NT2/D1 (cell line): ENCODE measurements around the gene GIT1.

Experiments
- YY1 ChIP-seq: IDR thresholded peaks from 2 replicates; pipeline ENCODE4 v1.6.1; 2011; ENCODE audit not compliant: insufficient read length, insufficient read depth
- ZNF274 ChIP-seq: IDR thresholded peaks from 2 replicates; pipeline ENCODE4 v1.6.1; 2011; ENCODE audit warnings: mild to moderate bottlenecking, low read depth, low read length

DNA sequence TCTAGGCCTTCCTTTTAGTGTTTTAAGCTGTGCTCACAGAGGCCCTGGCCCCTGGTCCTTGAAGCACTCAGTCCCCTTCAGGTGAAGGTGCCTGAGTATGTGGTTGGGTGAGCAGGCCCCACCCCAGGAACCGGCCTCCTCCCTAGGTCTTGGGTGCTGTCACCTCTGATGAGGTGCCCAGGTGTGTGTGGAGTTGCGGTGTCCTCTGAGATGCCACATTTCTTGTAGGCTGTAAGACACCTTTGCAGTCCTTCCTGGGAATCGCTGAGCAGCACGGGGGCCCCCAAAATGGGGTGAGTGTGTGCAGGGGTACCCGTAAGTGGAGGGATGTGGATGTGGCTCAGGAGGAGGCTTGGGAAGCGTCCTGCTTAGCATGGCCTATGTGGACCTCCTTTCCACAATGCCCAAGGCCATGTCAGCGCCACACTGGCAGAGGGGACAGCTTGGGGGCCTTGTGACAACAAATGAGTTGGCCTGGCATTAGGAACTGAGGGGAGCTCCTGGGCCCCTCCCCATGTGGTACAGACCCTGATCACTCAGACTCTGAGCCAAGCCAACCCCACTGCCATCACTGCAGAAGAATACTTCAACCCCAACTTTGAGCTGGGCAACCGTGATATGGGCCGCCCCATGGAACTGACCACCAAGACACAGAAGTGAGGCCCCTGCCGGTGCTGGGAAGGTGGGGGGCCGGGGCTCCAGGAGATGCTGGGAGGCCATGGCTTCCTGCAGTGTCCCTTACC, 22.1 kb upstream of the GIT1 start:
- no peak for TF ChIP-seq ZNF274
- TF ChIP-seq YY1 = no peak
